PC-3 (cell line): Measurements from ENCODE around the gene LRPPRC.

Experiments
- CTCF ChIP-seq: fragments of 300-600 bp; sonication (generic); conservative IDR thresholded peaks from 2 replicates; pipeline ENCODE4 v1.5.1; 2017; ENCODE audit warnings: antibody characterized with exemption, low read depth, mild to moderate bottlenecking, low read length
- EZH2 ChIP-seq: fragments of 300-600 bp; sonication (generic); IDR thresholded peaks from one replicate; pipeline ENCODE4 v1.6.1; 2017; ENCODE audit warnings: antibody characterized with exemption, mild to moderate bottlenecking, low read length; ENCODE audit not compliant: unreplicated experiment

- TF ChIP-seq EZH2 (no peak), CTCF (no peak)
These were observed 9.2 kb downstream of the LRPPRC start for GRCh38 chr2:43986600-43986999.
